ENCODE data around the gene PLCH1. TPM values are rescaled to one million over a fixed set of nuclear protein-coding genes. Genes with fewer than 3 reads are reported as not detected.

Gene PLCH1
- total and polyA plus RNA-seq, 9 of the 15 experiments (the other 6 are each of a cell fraction or from before 2014, with no cell fraction given) = 0.17 to 0.62 (median 0.40) TPM

- no peaks in the 10 kb centered on the region for H3K27me3 ChIP-seq (ENCODE audit: control insufficient read depth in 2 of 2, insufficient read depth in 2 of 2, low read length in 2 of 2)
- in situ Hi-C loops (cut with MboI) (no loop called here), intact Hi-C loops (cut with micrococcal nuclease) (no loop called here)
- H4K20me1 ChIP-seq (replicated peaks; ENCODE audit: control insufficient read depth, insufficient read depth, low read length) = no peaks in the 10 kb centered on the region
- no peak overlapping the region for H2AFZ ChIP-seq (ENCODE audit: low read depth, low read length)
- FAIRE-seq (no peak), ATAC-seq (no peak), DNase-seq (ENCODE audit: extremely low read depth in 1 of 4, low spot score in 3 of 4) (no peak)
- no peaks in the 10 kb centered on the region for H3K36me3 ChIP-seq (ENCODE audit: control insufficient read depth, insufficient read depth, low read length)
- H3K79me2 ChIP-seq (ENCODE audit: control insufficient read depth, insufficient read depth, low read length) = no peaks in the 10 kb centered on the region
- ChIA-PET CTCF (ENCODE audit: low intra/inter-chr PET ratio) (no interaction called here), POLR2A (no interaction called here)
- no peak overlapping the region for H3K27ac ChIP-seq (ENCODE audit: extremely low read depth, low read depth, low read length)
- BruUV-seq (replicated peaks) = no TSS peak
- no peak overlapping the region for H3K4me3 ChIP-seq
- no peak for TF ChIP-seq BCL6 (CRISPR knock-in tag; IDR thresholded peaks at IDR 0.05)
- no peak for TF ChIP-seq ZC3H11A (IDR thresholded peaks at IDR 0.05; ENCODE audit: low read depth, low read length)
- no peak for TF ChIP-seq ESRRA (IDR thresholded peaks at IDR 0.05; ENCODE audit: borderline replicate concordance, low read depth)
- TF ChIP-seq BCLAF1 (IDR thresholded peaks at IDR 0.05; ENCODE audit: borderline replicate concordance in 1 of 2, control insufficient read depth in 1 of 2, low read depth in 2 of 2, low read length in 1 of 2) = no peak
- no peak for TF ChIP-seq MTA2 (IDR thresholded peaks at IDR 0.05; ENCODE audit: low read depth)
- no peak for TF ChIP-seq HDAC2 (IDR thresholded peaks at IDR 0.05)
- TF ChIP-seq ZNF57 (CRISPR knock-in tag; IDR thresholded peaks at IDR 0.05) = no peak
- no peak for TF ChIP-seq RBM15 (IDR thresholded peaks at IDR 0.05; ENCODE audit: insufficient read depth, low read length)
- no peak for TF ChIP-seq CBX3 (IDR thresholded peaks at IDR 0.05; ENCODE audit: borderline replicate concordance in 1 of 2, low read length in 2 of 2)
- TF ChIP-seq SIN3A (IDR thresholded peaks at IDR 0.05; ENCODE audit: borderline replicate concordance in 2 of 2, control insufficient read depth in 1 of 2, low read depth in 2 of 2, low read length in 2 of 2) = no peak
- no peaks in the 10 kb centered on the region for H3K9me1 ChIP-seq (ENCODE audit: control insufficient read depth, insufficient read depth, low read length)
- no peaks in the 10 kb centered on the region for H3K9me3 ChIP-seq (replicated peaks; ENCODE audit: control insufficient read depth, insufficient read depth, low read depth, low read length)
- 0% methylated on average over 1 of the region's 1 CpG for WGBS (ENCODE audit: insufficient coverage, low coverage, missing lambda C conversion rate)
- H3K4me2 ChIP-seq (ENCODE audit: insufficient read depth, low read length) = no peak overlapping the region
- no peaks in the 10 kb centered on the region for H3K4me1 ChIP-seq (replicated peaks in 1 of 2; ENCODE audit: control insufficient read depth in 2 of 2, insufficient read depth in 2 of 2, low read length in 2 of 2)
- H3K9ac ChIP-seq (ENCODE audit: insufficient read depth in 1 of 2, low read depth in 2 of 2, low read length in 2 of 2) = no peak overlapping the region
These were observed 172.8 kb downstream of the PLCH1 start for GRCh38 chr3:155572085-155572484.

Measured in K562 (cell line).